ENCODE results near the gene TGFBI.

The TGFBI gene

GRCh38 chr5:136028782-136029742, at the start of gene TGFBI:
TGFBI (plus strand) TSS chr5:136028988; CDS start chr5:136029056, 68 bp downstream.
- DNase-seq (ENCODE audit: extremely low read depth, low read depth): no peak

GRCh38 chr5:135978993-135979392, 49.8 kb upstream of the TGFBI start:
- TF ChIP-seq CTCF (IDR thresholded peaks at IDR 0.05; ENCODE audit: low read depth, low read length): no peak
- no peak for DNase-seq (ENCODE audit: extremely low read depth, low read depth)

More at GRCh38 chr5:136028782-136029742, at the start of gene TGFBI:
- TF ChIP-seq CTCF (IDR thresholded peaks at IDR 0.05; ENCODE audit: low read depth, low read length): no peak

GRCh38 chr5:135979510-135979909, 49.3 kb upstream of the TGFBI start:
- TF ChIP-seq CTCF (IDR thresholded peaks at IDR 0.05; ENCODE audit: low read depth, low read length): no peak

GRCh38 chr5:135980620-135981019, 48.2 kb upstream of the TGFBI start:
- DNase-seq (ENCODE audit: extremely low read depth, low read depth): no peak
- TF ChIP-seq CTCF (IDR thresholded peaks at IDR 0.05; ENCODE audit: low read depth, low read length): no peak

More at GRCh38 chr5:135979510-135979909, 49.3 kb upstream of the TGFBI start:
- no peak for DNase-seq (ENCODE audit: extremely low read depth, low read depth)

- DNase-seq (ENCODE audit: extremely low read depth, low read depth): no peak
- TF ChIP-seq CTCF (IDR thresholded peaks at IDR 0.05; ENCODE audit: low read depth, low read length): no peak
These were observed 42.8 kb upstream of the TGFBI start for GRCh38 chr5:135985951-135986350.

GRCh38 chr5:135986401-135986800, 42.4 kb upstream of the TGFBI start:
- DNase-seq (ENCODE audit: extremely low read depth, low read depth): no peak
- no peak for TF ChIP-seq CTCF (IDR thresholded peaks at IDR 0.05; ENCODE audit: low read depth, low read length)

DNA sequence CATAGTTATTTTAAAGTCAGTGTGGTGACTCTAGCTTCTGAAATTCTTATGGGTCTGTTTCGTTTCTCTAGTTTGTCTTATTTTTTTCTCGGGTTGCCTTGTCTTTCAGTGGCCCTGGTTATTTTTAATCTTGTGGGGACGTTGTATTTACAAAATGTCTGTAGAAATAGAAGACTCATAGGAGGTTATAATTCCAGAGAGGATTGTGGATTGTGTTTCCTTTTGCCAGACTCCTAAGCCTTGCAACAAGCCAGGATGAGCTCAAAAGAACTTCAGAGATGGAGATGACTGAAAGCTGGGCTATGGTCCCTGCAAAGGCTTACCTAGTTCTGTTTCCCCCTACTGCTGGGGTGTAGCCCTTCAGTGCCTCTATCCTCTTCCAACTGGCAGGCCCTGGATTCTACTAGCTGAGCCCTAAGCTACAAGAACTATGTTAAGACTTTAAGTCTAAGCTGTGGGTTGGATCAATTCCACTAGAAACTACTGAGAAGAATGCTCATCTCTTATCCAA, 41.8 kb upstream of the TGFBI start:
- DNase-seq (ENCODE audit: extremely low read depth, low read depth): no peak
- TF ChIP-seq CTCF (IDR thresholded peaks at IDR 0.05; ENCODE audit: low read depth, low read length): no peak
